ENCODE data around the gene ACSM3.

Gene ACSM3

GRCh38 chr16:20735490-20735889 is 28.3 kb upstream of the ACSM3 start:
- no peak for DNase-seq (ENCODE audit: low spot score)
- Histone ChIP-seq H3K14ac (ENCODE audit: low read length) (no peak overlapping the region), H2BK12ac (ENCODE audit: low read length) (no peak overlapping the region), H2AFZ (ENCODE audit: low read length) (no peak overlapping the region), H3K18ac (ENCODE audit: low read length) (no peak overlapping the region), H3K23ac (ENCODE audit: low read depth, low read length, poor library complexity) (no peak overlapping the region), H3K4me1 (ENCODE audit: control insufficient read depth in 2 of 2, insufficient read depth in 1 of 2, low read depth in 1 of 2, low read length in 2 of 2) (peaks cover 3% of the 10 kb centered on the region in 2 donors), H3K36me3 (replicated peaks in 1 of 2; ENCODE audit: control insufficient read depth in 2 of 2, insufficient read depth in 2 of 2, low read length in 2 of 2) (peaks cover 16 to 64% of the 10 kb centered on the region in 2 donors), H3K79me1 (ENCODE audit: low read depth, low read length) (no peaks in the 10 kb centered on the region), H3K4me3 (ENCODE audit: low read length in 2 of 2) (no peak overlapping the region), H2BK15ac (ENCODE audit: low read length) (no peak overlapping the region), H3K27me3 (ENCODE audit: control insufficient read depth in 3 of 3, insufficient read depth in 3 of 3, low read depth in 1 of 3, low read length in 3 of 3) (no peaks in the 10 kb centered on the region), H2AK5ac (ENCODE audit: low read depth, low read length) (no peak overlapping the region), H2BK120ac (ENCODE audit: low read depth, low read length) (no peak overlapping the region), H3K4me2 (ENCODE audit: insufficient read depth, low read length, poor library complexity, severe bottlenecking) (no peak overlapping the region), H3K4ac (ENCODE audit: low read length) (no peak overlapping the region), H3K9ac (ENCODE audit: low read depth, low read length, poor library complexity) (no peak overlapping the region), H4K8ac (ENCODE audit: low read depth, low read length) (no peak overlapping the region), H4K91ac (ENCODE audit: low read depth, low read length, poor library complexity) (no peak overlapping the region), H3K9me3 (replicated peaks in 1 of 2; ENCODE audit: control insufficient read depth in 2 of 2, insufficient read depth in 1 of 2, low read depth in 1 of 2, low read length in 2 of 2) (no peaks in the 10 kb centered on the region), H3K27ac (replicated peaks; ENCODE audit: low read length) (no peak overlapping the region), H2BK5ac (ENCODE audit: low read length) (no peak overlapping the region)
- WGBS, 2 donors (ENCODE audit: extremely low coverage in 2 of 2, insufficient read length in 2 of 2, insufficient replicate concordance in 1 of 2): no CpG with 5 or more reads among the region's 1 CpG

- Histone ChIP-seq H4K91ac (ENCODE audit: low read depth, low read length, poor library complexity) (no peak overlapping the region), H3K4me2 (ENCODE audit: insufficient read depth, low read length, poor library complexity, severe bottlenecking) (peak overlapping the region; percentile 81), H2AFZ (ENCODE audit: low read length) (no peak overlapping the region), H3K14ac (ENCODE audit: low read length) (no peak overlapping the region), H3K4me1 (ENCODE audit: control insufficient read depth in 2 of 2, insufficient read depth in 1 of 2, low read depth in 1 of 2, low read length in 2 of 2) (peaks cover 3% of the 10 kb centered on the region in 2 donors), H3K27ac (replicated peaks; ENCODE audit: low read length) (no peak overlapping the region), H3K4me3 (ENCODE audit: low read length in 2 of 2) (peak overlapping the region; percentile 89 to 100), H3K9ac (ENCODE audit: low read depth, low read length, poor library complexity) (peak overlapping the region; percentile 90), H3K27me3 (ENCODE audit: control insufficient read depth in 3 of 3, insufficient read depth in 3 of 3, low read depth in 1 of 3, low read length in 3 of 3) (no peaks in the 10 kb centered on the region), H3K18ac (ENCODE audit: low read length) (no peak overlapping the region), H3K9me3 (replicated peaks in 1 of 2; ENCODE audit: control insufficient read depth in 2 of 2, insufficient read depth in 1 of 2, low read depth in 1 of 2, low read length in 2 of 2) (no peaks in the 10 kb centered on the region), H2BK5ac (ENCODE audit: low read length) (no peak overlapping the region), H2BK12ac (ENCODE audit: low read length) (no peak overlapping the region), H3K36me3 (replicated peaks in 1 of 2; ENCODE audit: control insufficient read depth in 2 of 2, insufficient read depth in 2 of 2, low read length in 2 of 2) (peaks cover 16 to 48% of the 10 kb centered on the region in 2 donors), H4K8ac (ENCODE audit: low read depth, low read length) (no peak overlapping the region), H3K4ac (ENCODE audit: low read length) (no peak overlapping the region), H2BK15ac (ENCODE audit: low read length) (no peak overlapping the region), H2AK5ac (ENCODE audit: low read depth, low read length) (no peak overlapping the region), H2BK120ac (ENCODE audit: low read depth, low read length) (no peak overlapping the region), H3K79me1 (ENCODE audit: low read depth, low read length) (no peaks in the 10 kb centered on the region), H3K23ac (ENCODE audit: low read depth, low read length, poor library complexity) (no peak overlapping the region)
- DNase-seq (ENCODE audit: low spot score): no peak
- no CpG with 5 or more reads among the region's 11 CpGs for WGBS, 2 donors (ENCODE audit: extremely low coverage in 2 of 2, insufficient read length in 2 of 2, insufficient replicate concordance in 1 of 2)
These were observed 23.6 kb upstream of the ACSM3 start for GRCh38 chr16:20740007-20740883.

- H3K4ac ChIP-seq (ENCODE audit: low read length): no peak overlapping the region
- no peak overlapping the region for H2BK15ac ChIP-seq (ENCODE audit: low read length)
- peak overlapping the region; percentile 100 for H2AFZ ChIP-seq (ENCODE audit: low read length)
- H3K4me3 ChIP-seq (ENCODE audit: low read length in 2 of 2): peak overlapping the region; percentile 89 to 100
- H3K4me2 ChIP-seq (ENCODE audit: insufficient read depth, low read length, poor library complexity, severe bottlenecking): peak overlapping the region; percentile 81
- H3K9me3 ChIP-seq (replicated peaks in 1 of 2; ENCODE audit: control insufficient read depth in 2 of 2, insufficient read depth in 1 of 2, low read depth in 1 of 2, low read length in 2 of 2): no peaks in the 10 kb centered on the region
- H3K23ac ChIP-seq (ENCODE audit: low read depth, low read length, poor library complexity): no peak overlapping the region
- H2AK5ac ChIP-seq (ENCODE audit: low read depth, low read length): no peak overlapping the region
- no peaks in the 10 kb centered on the region for H3K27me3 ChIP-seq (ENCODE audit: control insufficient read depth in 3 of 3, insufficient read depth in 3 of 3, low read depth in 1 of 3, low read length in 3 of 3)
- H3K9ac ChIP-seq (ENCODE audit: low read depth, low read length, poor library complexity): peak overlapping the region; percentile 100
- no peak overlapping the region for H4K91ac ChIP-seq (ENCODE audit: low read depth, low read length, poor library complexity)
- H3K4me1 ChIP-seq (ENCODE audit: control insufficient read depth in 2 of 2, insufficient read depth in 1 of 2, low read depth in 1 of 2, low read length in 2 of 2): peaks cover 3% of the 10 kb centered on the region in 2 donors
- H3K14ac ChIP-seq (ENCODE audit: low read length): peak overlapping the region; percentile 14
- no peak overlapping the region for H2BK120ac ChIP-seq (ENCODE audit: low read depth, low read length)
- H3K79me1 ChIP-seq (ENCODE audit: low read depth, low read length): no peaks in the 10 kb centered on the region
- DNase-seq (ENCODE audit: low spot score): peak; percentile 54
- no peak overlapping the region for H4K8ac ChIP-seq (ENCODE audit: low read depth, low read length)
- no CpG with 5 or more reads among the region's 36 CpGs for WGBS, 2 donors (ENCODE audit: extremely low coverage in 2 of 2, insufficient read length in 2 of 2, insufficient replicate concordance in 1 of 2)
- peak overlapping the region; percentile 76 for H3K27ac ChIP-seq (replicated peaks; ENCODE audit: low read length)
- peak overlapping the region; percentile 99 for H3K18ac ChIP-seq (ENCODE audit: low read length)
- peak overlapping the region; percentile 91 for H2BK5ac ChIP-seq (ENCODE audit: low read length)
- peaks cover 15 to 40% of the 10 kb centered on the region in 2 donors for H3K36me3 ChIP-seq (replicated peaks in 1 of 2; ENCODE audit: control insufficient read depth in 2 of 2, insufficient read depth in 2 of 2, low read length in 2 of 2)
- H2BK12ac ChIP-seq (ENCODE audit: low read length): no peak overlapping the region
These were observed 22.8 kb upstream of the ACSM3 start for GRCh38 chr16:20740901-20741521.

Data from neuronal stem cell (in vitro differentiated cells).